ENCODE data around the gene MMP24. TPM values are rescaled to one million over a fixed set of nuclear protein-coding genes. Genes with fewer than 3 reads are reported as not detected.

Gene MMP24
- total and polyA plus RNA-seq, 10 donors: 0.10 to 0.32 (median 0.18) TPM

- DNase-seq: no peak
- TF ChIP-seq POLR2A (IDR thresholded peaks at IDR 0.05) (no peak), POLR2AphosphoS5 (IDR thresholded peaks at IDR 0.05) (peak in 1 of 3 donors; percentile 27)
- H3K4me1 ChIP-seq: peaks cover 0 to 13% (median under 1%) of the 10 kb centered on the region in 6 donors
- intact Hi-C loops (cut with DNase I; ENCODE audit: low total_unique reads): no loop called here
- no peak overlapping the region for H3K27ac ChIP-seq
- peaks cover 0 to 98% (median 42%) of the 10 kb centered on the region in 6 donors for H3K36me3 ChIP-seq
- 90 to 95% (median 92%) methylated on average over 17 to 19 of the region's 19 CpGs for WGBS, 5 donors
- H3K27me3 ChIP-seq (replicated peaks in 1 of 7): no peaks in the 10 kb centered on the region
- H3K4me3 ChIP-seq: no peak overlapping the region
- H3K9me3 ChIP-seq: no peaks in the 10 kb centered on the region
Measured at GRCh38 chr20:35270021-35270902, 43.8 kb downstream of the MMP24 start.

DNA sequence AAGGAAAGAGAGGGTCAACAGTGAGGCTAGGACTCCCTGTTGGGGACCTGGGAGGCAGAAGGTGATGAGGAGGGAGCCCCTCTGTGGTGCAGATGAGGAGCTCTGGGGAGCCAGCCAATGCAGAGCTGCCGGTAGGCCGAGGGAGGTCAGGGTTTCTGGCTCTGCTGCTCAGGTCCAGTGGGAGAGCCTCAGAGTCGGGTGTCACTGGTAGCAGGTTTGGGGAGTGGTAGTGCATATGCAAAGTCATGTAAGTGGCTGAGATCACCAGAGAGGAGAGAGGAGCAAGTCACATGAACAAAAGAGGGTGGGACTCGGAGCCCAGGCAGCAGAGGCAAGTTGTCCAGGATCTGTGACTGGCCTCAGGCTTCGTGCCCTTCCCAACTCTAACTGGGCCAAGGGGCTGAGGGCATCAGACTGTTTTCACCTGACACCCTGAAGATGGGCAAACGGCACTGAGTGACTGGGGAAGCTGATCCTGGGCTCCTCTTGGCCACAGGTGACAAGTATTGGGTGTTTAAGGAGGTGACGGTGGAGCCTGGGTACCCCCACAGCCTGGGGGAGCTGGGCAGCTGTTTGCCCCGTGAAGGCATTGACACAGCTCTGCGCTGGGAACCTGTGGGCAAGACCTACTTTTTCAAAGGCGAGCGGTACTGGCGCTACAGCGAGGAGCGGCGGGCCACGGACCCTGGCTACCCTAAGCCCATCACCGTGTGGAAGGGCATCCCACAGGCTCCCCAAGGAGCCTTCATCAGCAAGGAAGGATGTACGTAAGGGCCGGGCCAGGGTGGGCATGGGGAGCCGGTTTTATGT, 44.8 kb downstream of the MMP24 start:
- H3K4me1 ChIP-seq: peaks cover 3 to 24% (median 11%) of the 10 kb centered on the region in 6 donors
- no peak overlapping the region for H3K27ac ChIP-seq
- no peak for DNase-seq
- intact Hi-C loops (cut with DNase I; ENCODE audit: low total_unique reads): no loop called here
- H3K9me3 ChIP-seq: no peaks in the 10 kb centered on the region
- H3K36me3 ChIP-seq: peaks cover 0 to 98% (median 45%) of the 10 kb centered on the region in 6 donors
- TF ChIP-seq POLR2A (IDR thresholded peaks at IDR 0.05) (no peak), POLR2AphosphoS5 (IDR thresholded peaks at IDR 0.05) (peak in 1 of 3 donors; percentile 40)
- H3K4me3 ChIP-seq: no peak overlapping the region
- no peaks in the 10 kb centered on the region for H3K27me3 ChIP-seq (replicated peaks in 1 of 7)
- WGBS, 5 donors: 89 to 94% (median 91%) methylated on average over 19 to 20 of the region's 20 CpGs

GRCh38 chr20:35271904-35272303, 45.4 kb downstream of the MMP24 start:
- Histone ChIP-seq H3K27me3 (replicated peaks in 1 of 7) (no peaks in the 10 kb centered on the region), H3K27ac (no peak overlapping the region), H3K9me3 (no peaks in the 10 kb centered on the region), H3K36me3 (peaks cover 0 to 98% (median 41%) of the 10 kb centered on the region in 6 donors), H3K4me3 (no peak overlapping the region), H3K4me1 (peaks cover 9 to 30% (median 17%) of the 10 kb centered on the region in 6 donors)
- TF ChIP-seq CTCF (IDR thresholded peaks at IDR 0.05 in 8 of 11, conservative IDR thresholded peaks at IDR 0.05 in 3 of 11) (no peak), POLR2A (IDR thresholded peaks at IDR 0.05) (no peak), POLR2AphosphoS5 (IDR thresholded peaks at IDR 0.05) (no peak)
- no peak for DNase-seq
- intact Hi-C loops (cut with DNase I; ENCODE audit: low total_unique reads): no loop called here
- 73 to 90% (median 86%) methylated on average over 6 to 7 of the region's 7 CpGs for WGBS, 5 donors

DNA sequence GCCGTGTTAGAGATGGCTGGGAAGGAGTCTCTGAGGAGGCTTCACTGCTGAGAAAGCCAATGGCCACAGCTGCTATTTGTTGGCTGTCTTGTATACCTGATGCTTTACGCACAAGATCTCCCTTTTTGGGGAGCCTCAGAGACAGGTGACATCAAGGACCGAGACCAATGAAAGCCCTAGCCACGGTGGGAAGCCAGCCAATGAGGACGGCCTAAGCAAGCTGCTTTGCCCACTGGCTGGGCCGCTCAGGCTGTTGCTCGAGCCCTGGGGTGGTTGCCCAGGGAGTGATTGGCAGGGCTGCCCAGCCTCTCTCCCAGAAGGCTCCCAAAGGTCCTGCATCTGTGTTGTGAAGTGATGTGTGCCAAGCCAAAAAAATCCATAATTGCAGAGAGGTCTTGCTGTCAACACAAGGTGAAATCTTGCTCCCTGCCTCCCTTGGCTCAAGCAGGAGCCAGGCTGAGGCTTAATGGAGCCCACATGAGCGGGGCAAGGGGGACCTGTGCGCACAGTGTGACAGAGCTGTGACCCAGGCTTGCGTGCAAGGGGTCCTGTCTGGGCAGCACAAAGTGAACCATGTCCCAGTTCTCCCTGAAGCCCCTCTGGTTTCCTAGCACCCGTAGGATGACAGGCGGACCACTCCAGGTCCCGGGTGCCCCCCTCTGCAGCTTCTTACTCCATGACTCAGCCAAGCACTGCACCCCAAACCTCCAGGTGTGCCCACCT, 47.1 kb downstream of the MMP24 start:
- TF ChIP-seq POLR2AphosphoS5 (IDR thresholded peaks at IDR 0.05) (peak in 1 of 3 donors; percentile 36), CTCF (IDR thresholded peaks at IDR 0.05 in 8 of 11, conservative IDR thresholded peaks at IDR 0.05 in 3 of 11) (no peak)
- intact Hi-C loops (cut with DNase I; ENCODE audit: low total_unique reads): no loop called here
- no peak for DNase-seq
- H3K27ac ChIP-seq: no peak overlapping the region
- H3K4me3 ChIP-seq: no peak overlapping the region
- no peaks in the 10 kb centered on the region for H3K27me3 ChIP-seq (replicated peaks in 1 of 7)
- H3K9me3 ChIP-seq: no peaks in the 10 kb centered on the region
- H3K36me3 ChIP-seq: peaks cover 0 to 85% (median 27%) of the 10 kb centered on the region in 6 donors
- WGBS, 5 donors: 81 to 92% (median 86%) methylated on average over 10 to 13 of the region's 13 CpGs
- H3K4me1 ChIP-seq: peaks cover 15 to 42% (median 28%) of the 10 kb centered on the region in 6 donors

All from spleen (tissue), 11 donors.